C4-2B (cell line): ENCODE results near the gene NNT.

Experiments used
- ZFX ChIP-seq: fragments of 450-650 bp; IDR thresholded peaks from 2 replicates; pipeline ENCODE4 v1.6.1; 2017
- TF ChIP-seq, protein P1 (sequence below): fragments of 450-650 bp; conservative IDR thresholded peaks from 2 replicates; pipeline ENCODE4 v1.5.1; 2017; ENCODE audit warnings: mild to moderate bottlenecking

DNA sequence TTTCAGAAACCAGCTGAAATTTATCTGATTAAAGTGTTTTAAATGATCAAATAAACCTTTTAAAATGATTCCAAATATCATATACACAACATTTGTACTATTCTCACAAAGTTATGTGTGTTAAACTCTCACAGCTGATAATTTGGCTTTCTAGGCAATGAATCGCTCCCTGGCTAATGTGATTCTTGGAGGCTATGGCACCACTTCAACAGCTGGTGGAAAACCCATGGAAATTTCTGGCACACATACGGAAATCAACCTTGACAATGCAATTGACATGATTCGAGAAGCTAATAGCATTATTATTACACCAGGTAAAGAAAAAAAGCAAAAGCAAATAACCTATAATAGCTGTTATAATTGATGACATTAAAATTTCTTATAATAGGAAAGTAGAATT is 72.4 kb downstream of the NNT start:
- TF ChIP-seq, protein P1, sequence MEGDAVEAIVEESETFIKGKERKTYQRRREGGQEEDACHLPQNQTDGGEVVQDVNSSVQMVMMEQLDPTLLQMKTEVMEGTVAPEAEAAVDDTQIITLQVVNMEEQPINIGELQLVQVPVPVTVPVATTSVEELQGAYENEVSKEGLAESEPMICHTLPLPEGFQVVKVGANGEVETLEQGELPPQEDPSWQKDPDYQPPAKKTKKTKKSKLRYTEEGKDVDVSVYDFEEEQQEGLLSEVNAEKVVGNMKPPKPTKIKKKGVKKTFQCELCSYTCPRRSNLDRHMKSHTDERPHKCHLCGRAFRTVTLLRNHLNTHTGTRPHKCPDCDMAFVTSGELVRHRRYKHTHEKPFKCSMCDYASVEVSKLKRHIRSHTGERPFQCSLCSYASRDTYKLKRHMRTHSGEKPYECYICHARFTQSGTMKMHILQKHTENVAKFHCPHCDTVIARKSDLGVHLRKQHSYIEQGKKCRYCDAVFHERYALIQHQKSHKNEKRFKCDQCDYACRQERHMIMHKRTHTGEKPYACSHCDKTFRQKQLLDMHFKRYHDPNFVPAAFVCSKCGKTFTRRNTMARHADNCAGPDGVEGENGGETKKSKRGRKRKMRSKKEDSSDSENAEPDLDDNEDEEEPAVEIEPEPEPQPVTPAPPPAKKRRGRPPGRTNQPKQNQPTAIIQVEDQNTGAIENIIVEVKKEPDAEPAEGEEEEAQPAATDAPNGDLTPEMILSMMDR = no peak
- no peak for TF ChIP-seq ZFX
